Stimulated activated CD4-positive, alpha-beta T cell treated with anti-CD3 and anti-CD28 coated beads, Interleukin-1b, Interleukin-23, amount 100 ng/mL, for 48 hours (primary cell): Measurements from ENCODE around the gene PPP6R3.
"Not testable (repeated sequence)": the region's sequence is repeated elsewhere in the genome, so short reads cannot be mapped to it uniquely, and the experiment has no call there.

ENCODE experiments used
- DNase-seq: peaks from one replicate; pipeline ENCODE4 v3.0.0-alpha.2; 2020

Gene PPP6R3

DNA sequence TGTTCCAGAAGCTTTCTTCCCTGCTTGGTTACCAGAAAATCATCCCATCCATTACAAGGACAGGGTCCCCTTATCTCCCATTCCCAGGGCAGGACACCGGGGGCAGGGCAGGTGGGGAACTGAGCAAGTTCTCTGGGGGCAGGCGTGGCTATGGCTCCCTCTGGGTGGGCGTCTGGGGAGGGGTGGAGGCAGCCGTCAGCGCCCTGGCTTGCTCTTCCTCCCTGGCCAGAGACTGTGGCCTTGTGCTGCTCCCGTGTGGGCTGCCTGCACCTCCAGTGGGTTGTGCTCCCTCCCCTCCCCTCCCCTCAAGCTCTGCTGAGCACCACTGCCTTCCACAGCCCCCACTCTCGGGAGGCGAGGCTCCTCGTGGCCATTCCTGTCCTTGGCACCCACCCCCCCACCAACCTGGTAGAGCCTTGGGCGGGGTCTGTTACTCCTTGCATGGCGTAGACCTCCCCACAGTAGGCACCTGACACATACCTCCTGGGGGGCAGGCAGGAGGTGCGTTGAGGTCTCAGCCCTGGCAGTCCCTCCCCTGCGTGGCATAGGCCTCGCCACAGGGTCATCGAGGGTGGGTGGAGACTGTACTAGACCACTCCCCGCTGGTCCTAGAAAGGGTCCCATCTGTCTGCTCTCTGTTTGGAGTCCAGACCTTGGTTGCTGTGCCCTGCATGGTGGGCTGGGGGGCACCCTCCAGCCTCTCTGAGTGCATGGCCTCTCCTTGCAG lies 24.2 kb upstream of the PPP6R3 start:
- DNase-seq: no peak

DNA sequence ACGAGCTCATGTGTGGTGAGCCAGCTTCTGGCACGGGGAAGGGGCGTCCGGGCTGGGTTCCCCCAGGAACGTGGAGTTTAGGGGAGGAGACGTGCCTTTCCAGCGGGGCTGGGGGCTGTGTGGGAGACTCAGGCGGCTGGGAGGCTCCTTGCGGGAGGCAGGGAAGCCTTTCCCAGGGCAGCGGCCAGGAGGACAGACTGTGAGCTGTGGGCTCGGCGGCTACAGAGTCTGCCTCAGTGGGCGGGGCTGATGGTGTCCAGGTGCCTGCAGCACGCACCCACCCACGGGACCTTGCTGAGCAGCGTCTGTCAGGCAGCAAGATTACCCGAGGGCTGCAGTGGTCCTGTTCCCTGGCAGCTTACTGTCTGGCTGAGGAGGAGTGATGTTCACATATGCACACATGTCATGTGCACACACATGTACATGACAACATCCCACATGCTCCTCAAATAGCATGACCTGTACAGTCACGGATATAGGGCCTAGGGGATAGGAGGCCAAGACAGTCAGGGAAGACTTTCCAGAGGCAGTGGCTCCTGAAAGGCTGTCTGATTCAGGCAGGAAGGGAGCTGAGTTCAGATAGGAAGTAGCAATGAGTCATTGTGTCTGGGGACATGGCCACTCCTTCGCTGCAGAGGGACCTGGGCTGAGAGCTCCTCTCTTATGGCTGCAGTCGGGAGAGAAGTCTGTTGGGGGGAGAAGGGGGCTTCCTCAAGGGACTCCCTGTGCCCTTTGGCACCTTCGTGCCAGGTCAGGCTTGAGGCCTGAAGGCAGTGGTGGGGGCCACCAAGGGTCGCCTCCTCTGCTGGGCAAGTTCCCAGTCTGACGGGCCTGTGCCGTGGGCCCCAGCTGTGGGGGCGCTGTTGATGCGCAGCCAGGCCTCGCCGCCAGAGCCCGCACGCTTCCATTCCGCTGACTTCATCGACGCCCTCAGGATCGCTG lies 23.3 kb upstream of the PPP6R3 start:
- no peak for DNase-seq

DNA sequence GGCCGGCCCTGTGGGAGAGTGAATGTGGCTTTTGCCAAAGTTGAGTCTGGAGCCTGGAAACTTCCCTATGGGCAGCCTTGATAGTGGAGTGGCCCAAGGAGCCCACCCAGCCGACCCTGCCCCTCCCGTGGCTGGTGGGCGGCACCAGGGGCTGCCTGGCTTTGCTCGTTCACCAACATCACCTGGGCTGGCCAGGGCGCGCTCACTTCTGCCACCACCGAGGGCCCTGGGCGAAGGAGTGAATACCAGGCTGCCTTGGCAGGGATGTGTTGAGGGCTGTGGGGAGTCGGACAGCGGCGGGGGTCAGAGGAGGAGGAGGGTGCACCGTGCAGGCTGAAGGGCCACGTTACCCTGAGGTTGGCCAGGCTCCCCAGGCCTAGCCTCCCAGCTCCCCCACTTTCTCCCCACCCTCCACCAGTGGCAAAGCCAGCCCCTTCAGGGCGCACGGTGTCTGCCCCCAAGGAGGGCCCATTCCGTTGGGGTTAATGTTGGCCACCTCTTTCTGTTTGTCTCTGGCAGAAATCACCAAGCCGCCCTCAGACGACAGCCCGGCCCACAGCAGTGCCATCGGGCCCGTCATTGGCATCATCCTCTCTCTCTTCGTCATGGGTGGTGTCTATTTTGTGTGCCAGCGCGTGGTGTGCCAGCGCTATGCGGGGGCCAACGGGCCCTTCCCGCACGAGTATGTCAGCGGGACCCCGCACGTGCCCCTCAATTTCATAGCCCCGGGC lies 22.5 kb upstream of the PPP6R3 start:
- DNase-seq: no peak

DNA sequence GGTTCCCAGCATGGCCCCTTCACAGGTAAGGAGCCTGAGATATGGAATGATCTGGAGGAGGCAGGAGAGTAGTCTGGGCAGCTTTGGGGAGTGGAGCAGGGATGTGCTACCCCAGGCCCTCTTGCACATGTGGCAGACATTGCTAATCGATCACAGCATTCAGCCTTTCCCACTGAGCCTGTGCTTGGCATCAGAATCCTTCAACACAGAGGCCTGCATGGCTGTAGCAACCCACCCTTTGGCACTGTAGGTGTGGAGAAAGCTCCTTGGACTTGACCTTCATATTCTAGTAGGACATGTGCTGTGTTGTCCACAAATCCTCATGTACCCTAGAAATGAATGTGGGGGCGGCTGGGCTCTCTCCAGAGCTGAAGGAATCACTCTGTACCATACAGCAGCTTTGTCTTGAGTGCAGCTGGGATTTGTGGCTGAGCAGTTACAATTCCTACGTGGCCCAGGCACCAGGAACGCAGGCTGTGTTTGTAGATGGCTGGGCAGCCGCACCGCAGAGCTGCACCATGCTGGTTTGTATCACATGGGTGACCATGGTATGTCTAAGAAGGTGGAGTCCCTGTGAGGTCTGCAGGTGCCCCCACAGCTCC lies 21.8 kb upstream of the PPP6R3 start:
- no peak for DNase-seq

DNA sequence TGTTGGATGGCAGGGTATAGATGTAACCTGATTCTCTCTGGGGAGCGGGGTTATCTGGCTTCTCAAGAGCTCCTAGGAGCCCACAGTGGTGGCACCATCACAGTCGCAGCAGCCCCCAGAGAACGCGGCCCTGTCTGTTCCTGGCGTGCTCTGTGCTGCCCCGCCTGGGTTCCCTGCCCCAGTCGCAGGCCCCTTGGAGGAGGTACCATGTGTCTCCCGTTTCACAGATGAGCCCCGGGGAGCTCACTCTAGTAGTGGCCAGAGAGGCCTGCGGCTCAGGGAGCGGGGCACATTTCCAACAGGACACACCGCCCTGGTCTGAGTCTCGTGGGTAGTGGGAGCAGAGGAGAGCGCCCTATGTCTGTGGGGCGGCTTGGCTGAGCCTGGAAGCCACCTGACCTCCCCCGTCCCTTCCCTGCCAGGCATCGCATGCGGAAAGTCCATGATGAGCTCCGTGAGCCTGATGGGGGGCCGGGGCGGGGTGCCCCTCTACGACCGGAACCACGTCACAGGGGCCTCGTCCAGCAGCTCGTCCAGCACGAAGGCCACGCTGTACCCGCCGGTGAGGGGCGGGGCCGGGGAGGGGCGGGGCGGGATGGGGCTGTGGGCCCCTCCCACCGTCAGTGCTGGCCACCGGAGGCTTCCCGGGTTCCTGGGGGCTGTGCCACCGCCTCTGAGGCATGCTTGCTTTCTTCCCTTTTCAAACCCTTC lies 21.0 kb upstream of the PPP6R3 start:
- DNase-seq: no peak

DNA sequence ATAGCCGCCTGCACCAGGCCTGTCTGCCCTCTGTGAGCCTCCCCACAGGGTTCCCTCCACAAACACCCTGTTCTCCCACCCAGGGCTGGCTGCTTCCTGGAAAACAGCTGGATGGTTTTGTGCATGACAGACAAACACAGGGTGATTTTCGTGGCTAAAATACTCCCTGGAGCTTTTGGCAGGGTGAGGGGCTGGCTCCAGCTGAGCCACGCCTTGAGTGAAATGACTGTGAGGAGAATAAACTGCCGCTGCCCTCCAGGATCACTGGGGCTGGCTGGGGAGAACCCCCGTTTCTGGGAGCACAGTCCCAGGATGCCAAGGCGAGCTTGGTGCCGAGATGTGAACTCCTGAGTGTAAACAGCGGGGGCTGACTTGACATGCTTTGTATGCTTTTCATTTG lies 20.3 kb upstream of the PPP6R3 start:
- DNase-seq: no peak

DNA sequence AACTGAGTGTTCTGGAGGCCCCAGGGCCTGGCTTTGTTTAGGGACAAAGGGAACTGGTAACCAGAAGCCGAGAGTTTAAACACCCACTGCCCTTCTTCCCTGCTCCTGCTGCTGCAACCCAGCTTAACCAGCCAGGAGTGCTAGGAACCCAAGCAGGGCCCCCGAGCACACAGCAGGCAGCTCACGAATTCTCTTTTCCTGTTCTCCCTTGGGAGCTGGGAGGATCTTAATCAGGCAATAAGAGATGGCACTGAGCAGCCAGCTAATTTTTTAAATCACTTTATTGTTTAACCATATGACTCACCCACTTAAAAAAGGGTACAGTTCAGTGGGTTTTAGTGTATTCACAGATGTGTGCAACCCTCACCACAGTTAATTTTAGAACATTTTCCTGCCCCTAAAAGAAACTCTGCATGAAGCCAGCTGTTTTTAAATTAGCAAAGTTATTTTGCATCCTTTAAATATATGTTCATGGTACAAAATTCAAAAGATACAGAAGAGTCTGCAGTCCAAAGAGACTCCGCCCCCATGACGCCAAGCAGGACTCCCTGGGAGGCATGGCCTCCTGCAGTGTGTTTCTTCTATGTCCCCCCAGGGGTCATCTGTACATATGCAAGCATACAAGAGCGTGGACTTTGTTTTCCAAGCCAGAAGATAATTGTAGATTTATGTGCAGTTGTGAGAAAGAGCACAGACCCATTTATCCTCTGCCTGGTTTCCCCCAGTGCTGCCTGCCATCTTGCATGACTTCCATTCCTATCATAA lies 18.9 kb upstream of the PPP6R3 start:
- DNase-seq: no peak

DNA sequence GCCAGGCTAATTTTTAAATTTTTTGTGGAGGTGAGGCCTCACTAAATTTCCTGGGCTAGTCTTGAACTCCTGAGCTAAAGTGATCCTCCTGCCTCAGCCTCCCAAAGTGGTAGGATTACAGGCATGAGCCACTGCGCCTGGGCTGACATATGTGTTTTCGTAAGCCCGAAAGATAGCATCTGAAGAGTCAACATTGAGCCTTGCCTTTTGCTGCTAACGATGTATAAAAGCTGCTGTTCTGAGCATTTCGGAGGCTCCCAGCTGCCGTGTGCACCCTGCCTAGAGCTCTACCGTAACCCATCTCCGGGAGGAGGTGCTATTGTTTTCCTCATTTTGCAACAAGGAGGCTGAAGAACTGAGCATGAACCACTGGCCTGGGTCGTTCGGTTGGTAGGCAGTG lies 18.1 kb upstream of the PPP6R3 start:
- no peak for DNase-seq

DNA sequence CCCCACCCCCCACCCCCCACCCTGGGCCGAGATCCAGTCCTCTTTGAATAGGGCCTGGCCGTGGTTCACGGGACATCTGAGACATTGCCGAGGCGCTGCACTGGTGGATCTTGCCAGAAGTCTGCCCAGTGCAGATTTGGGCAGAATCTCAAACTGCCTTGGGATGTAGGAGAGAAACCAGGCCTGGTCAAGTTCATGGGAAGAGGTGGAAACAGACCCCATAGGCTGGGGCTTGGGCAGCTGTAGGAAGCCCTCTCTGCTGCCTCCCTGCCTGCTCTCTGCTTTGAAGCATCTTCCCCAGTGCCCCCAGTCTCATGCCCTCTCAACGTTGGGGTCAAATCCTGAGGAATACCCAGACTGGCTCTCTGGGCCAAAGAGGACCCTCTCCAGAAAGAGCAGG lies 16.0 kb upstream of the PPP6R3 start:
- DNase-seq: no peak

DNA sequence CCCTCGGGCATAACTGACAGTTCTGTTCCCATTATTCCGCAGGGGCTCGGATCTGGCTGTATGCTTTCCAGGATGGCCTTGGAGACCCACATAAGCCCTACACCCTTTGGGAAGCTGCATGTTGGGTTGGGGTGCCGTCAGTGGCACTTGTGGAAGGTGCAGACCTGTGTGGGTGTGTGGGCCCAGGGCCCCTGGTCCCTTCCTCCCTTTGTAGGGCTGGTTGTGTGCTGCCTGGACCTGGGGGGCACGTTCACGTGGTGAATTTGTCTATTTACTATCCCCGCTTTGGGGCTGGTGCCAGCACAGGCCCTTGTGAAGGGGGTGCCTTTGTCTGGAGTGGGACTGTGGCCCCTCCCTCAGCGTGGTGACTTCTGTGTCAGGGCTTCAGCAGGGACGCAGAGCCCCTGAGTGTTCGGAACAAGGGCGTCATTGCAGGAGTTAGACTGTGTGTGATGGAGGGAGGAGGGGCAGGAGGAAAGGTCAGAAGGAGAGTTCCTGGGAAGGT lies 15.0 kb upstream of the PPP6R3 start:
- no peak for DNase-seq

DNA sequence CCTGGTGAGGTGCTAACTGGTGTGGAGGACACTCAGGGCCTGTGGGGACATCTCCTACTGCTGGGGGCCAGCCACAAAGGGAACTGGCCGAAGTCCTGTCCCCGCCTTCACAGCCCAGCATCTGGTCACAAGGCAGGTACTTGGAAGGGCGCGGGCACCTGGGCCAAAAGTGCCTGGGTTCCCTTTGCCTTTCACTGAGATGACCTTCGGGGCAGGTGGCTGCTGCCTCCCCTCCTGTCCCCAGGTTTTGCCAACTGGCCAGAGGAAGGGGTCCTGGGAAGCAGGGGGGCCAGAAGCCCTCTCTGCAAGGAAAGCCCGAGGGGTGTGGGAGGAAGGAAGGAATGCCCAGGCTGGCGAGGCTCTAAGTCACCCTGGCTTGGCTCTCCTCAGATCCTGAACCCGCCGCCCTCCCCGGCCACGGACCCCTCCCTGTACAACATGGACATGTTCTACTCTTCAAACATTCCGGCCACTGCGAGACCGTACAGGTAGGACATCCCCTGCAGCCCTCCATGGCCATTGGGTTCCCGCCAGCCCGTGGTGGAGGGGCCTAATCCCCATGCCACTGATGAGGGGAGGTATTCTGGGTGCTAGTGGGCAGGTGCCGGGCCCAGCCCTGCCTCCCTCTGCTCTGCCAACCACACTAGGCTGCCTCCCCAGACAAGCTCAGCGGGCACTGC lies 14.4 kb upstream of the PPP6R3 start:
- DNase-seq: no peak

DNA sequence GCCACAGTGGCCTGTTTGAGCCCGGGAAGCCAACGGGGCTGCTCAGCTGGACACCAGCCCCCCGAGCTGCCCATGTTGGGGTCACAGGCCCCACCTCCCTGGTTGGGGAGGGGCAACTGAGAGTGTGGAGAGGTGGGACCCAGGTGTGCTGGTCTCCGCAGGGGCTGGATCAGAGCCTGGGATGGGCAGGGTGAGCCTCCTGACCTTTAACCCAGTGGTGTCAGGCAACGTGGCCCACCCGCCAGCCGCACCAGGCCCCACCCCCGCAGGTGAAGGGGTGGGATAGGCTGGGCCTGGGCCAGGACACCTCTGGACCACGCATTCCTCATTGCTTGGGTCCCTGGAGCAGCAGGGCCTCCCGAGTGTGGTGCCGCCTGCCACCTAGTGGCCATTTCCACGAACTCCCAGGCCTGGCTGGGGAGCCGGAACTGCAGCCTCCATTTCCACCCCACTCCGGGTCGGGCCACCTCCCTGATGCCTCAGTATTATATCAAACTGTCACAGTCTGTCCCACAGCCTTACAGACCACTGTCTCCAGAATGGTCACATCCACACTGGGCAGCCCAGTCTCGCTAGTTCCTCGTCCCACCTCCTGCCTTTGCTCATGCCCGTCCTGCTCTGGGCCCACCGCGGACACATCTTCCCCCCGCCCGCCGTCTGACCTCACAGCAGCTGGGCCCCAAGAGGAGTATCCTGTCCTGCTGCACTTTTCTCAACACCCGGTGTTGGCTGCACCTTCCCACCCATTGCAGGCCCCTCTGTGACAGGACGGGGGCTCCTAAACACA lies 13.3 kb upstream of the PPP6R3 start:
- peak; percentile 79 for DNase-seq

DNA sequence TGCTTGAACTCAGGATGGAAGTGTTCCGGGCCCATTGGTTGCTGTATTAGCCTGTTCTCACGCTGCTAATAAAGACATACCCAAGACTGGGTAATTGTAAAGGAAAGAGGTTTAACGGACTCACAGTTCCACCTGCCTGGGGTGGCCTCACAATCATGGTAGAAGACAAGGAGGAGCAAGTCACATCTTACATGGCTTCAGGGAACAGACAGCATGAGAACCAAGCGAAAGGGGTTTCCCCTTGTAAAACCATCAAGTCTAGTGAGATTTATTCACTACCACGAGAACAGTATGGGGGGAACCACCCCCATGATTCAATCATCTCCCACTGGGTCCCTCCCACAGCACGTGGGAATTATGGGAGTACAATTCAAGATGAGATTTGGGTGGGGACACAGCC lies 12.6 kb upstream of the PPP6R3 start:
- DNase-seq: not testable (repeated sequence)

DNA sequence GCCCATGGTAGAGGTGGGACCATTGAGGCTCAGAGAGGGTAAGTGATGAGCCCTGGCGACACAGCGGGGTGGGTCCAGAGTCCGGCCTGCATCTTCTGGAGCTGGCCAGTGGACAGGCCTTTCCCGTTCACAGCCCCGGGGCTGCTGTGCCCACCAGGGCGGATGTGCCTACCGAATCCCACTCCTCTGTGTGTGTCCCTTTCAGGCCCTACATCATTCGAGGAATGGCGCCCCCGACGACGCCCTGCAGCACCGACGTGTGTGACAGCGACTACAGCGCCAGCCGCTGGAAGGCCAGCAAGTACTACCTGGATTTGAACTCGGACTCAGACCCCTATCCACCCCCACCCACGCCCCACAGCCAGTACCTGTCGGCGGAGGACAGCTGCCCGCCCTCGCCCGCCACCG lies 11.9 kb upstream of the PPP6R3 start:
- no peak for DNase-seq

DNA sequence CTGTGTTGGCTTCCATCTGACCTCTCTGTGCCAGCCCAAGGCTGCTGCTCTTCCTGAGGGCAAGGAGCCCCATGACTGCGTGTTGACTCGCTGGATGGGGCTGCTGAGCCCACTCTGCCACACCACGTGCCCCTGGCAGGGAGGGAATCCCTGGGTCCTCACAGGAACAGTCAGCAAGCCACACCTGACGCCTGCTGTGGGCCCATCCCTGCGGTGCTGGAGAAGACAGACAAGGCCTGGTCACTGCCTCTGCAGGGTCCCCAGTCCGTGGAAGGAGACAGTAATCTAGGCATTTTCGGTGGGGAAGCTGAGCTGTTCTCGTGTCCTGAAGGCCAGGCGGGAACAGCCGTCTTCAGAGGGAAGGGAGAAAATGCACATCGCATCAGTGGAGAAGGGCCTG lies 10.6 kb upstream of the PPP6R3 start:
- DNase-seq: no peak

DNA sequence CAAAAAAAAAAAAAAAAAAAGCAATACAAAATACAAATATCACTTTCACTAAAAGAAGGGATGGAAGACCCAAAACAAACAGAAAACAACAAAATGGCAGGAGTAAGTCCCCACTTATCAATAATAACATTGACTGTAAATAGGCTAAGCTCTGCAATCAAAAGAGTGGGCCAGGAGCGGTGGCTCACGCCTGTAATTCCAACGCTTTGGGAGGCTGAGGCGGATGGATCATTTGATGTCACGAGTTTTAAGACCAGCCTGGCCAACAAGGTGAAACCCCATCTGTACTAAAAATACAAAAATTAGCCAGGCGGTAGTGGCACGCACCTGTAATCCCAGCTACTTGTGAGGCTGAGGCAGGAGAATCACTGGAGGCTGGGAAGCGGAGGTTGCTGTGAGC lies 9.8 kb upstream of the PPP6R3 start:
- no peak for DNase-seq

DNA sequence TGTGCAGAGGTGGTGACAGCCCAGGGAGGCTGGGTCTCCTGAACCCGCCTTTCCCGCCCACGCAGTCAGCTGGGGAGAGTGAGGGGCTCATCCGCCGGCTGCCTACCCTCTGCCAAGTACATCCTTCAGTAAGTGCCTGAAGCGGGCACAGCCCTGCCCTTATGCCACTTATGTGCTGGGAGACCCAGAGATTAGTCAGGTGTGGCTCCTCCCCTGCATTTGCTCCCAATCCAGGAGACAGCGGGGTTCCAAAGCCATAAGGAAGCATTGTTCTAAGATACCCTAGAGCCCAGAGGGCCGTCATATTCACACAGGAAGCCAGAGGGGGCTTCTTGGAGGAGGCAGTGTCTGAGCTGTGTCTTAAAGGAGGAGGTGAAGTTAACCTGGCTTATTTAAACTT lies 5.8 kb upstream of the PPP6R3 start:
- no peak for DNase-seq

DNA sequence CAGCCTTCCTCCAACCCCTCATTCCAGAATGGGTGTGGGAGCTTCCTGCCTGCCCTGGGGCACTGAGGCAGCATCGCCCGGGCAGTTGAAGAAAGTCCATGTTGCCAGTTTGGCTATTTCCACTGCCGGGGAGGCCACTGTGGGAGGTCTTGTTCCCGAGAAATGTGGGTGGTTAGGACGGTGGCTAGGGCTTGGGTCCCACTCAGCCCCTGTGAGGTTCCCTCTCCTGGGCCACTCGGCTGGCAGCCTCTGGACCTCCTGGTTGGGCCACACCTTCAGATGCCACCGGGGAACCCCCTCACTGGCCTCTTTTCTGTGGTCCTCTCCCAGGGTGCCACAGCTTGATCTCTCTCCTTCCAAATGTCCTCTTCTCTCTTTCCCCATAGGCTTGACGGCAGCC lies 5.1 kb upstream of the PPP6R3 start:
- DNase-seq: no peak

DNA sequence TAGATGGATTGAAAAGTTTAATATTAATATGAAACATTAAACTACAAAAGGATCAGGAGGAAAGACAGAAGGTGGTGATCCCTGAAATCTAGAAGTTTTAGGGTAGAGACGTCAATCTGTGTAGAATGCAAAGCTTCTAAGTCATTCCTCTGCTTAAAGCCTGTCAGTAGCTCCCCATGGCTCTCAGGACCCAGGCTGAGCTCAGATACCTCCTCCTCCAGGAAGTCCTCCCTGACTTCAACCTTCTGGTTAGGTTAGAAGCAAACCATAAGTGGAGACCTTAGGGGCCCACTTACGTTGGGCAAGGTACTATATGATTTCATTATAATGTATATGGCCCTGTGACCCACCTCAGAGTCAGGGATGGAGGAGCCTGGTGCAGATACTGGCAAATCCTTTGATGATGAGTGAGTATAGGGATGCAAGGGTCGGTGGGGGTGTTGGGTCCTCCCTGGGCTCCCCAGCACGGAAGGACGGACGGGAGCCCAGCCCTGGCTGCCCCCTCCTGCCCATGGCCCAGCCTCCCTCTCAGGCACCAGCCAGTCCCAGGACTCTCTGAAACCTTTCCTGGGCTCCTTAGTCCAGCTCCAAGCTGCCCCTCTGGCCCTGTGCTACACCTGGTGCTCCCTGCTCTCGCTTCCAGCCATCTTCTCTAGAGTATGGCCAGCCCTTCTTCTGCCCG lies 3.2 kb upstream of the PPP6R3 start:
- no peak for DNase-seq

DNA sequence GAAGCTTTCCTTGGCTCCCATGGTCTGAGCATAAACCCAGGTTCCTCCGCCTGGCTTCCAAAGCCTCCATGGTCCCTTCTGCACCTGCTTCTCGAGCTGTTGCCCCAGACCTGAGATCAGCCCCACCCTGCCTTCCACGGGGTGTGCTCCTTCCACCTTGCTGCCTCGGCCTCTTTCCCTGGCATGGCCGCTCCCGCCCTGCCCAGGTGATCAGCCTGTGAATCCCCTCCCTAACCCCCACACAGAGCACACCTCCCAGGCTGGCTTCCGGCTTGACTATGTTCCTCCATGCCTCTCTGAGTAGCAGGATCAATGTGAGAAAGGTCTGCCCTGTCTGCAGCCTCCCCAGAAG lies 2.7 kb upstream of the PPP6R3 start:
- no peak for DNase-seq
